ENCODE results near the gene SLC19A1. TPM values are rescaled to one million over a fixed set of nuclear protein-coding genes. Genes with fewer than 3 reads are reported as not detected.

SLC19A1 gene
- total RNA-seq, 1 donor from 2014 or later, result 21.7 TPM

DNA sequence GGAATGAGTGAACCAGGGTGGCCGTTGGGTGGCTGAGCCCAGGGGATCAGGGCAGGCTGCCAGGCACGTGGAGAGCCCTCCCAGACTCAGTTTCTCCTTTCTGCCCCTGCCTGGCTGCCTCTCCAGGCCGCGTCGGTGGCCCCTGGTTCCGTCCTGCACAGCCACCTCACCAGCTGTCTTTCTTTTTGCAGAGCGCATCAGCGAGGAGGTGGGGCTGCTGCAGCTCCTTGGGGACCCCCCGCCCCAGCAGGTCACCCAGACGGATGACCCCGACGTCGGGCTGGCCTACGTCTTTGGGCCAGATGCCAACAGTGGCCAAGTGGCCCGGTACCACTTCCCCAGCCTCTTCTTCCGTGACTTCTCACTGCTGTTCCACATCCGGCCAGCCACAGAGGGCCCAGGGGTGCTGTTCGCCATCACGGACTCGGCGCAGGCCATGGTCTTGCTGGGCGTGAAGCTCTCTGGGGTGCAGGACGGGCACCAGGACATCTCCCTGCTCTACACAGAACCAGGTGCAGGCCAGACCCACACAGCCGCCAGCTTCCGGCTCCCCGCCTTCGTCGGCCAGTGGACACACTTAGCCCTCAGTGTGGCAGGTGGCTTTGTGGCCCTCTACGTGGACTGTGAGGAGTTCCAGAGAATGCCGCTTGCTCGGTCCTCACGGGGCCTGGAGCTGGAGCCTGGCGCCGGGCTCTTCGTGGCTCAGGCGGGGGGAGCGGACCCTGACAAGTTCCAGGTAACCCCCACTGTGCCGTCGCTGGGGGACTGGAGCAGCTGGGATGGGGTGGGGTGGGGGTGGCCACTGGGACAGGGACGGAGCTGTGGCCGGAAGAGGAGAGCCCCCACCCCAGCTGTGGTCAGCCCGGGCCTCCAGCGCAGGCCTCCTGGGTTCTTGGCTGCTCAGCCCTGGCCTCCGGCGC is 73.9 kb downstream of the SLC19A1 start:
- Histone ChIP-seq H3K4me3 (ENCODE audit: low read depth, low read length) (no peak overlapping the region), H3K27me3 (ENCODE audit: control insufficient read depth, insufficient read depth, low read length) (no peaks in the 10 kb centered on the region), H3K36me3 (ENCODE audit: control insufficient read depth, insufficient read depth, low read length) (peaks cover 3% of the 10 kb centered on the region)
- TF ChIP-seq, protein P1, sequence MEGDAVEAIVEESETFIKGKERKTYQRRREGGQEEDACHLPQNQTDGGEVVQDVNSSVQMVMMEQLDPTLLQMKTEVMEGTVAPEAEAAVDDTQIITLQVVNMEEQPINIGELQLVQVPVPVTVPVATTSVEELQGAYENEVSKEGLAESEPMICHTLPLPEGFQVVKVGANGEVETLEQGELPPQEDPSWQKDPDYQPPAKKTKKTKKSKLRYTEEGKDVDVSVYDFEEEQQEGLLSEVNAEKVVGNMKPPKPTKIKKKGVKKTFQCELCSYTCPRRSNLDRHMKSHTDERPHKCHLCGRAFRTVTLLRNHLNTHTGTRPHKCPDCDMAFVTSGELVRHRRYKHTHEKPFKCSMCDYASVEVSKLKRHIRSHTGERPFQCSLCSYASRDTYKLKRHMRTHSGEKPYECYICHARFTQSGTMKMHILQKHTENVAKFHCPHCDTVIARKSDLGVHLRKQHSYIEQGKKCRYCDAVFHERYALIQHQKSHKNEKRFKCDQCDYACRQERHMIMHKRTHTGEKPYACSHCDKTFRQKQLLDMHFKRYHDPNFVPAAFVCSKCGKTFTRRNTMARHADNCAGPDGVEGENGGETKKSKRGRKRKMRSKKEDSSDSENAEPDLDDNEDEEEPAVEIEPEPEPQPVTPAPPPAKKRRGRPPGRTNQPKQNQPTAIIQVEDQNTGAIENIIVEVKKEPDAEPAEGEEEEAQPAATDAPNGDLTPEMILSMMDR (IDR thresholded peaks at IDR 0.05; ENCODE audit: insufficient read depth, low read length, poor library complexity, severe bottlenecking), result no peak
- no peak for DNase-seq (ENCODE audit: low read depth)

- no peak overlapping the region for H3K4me3 ChIP-seq (ENCODE audit: low read depth, low read length)
- peaks cover 3% of the 10 kb centered on the region for H3K36me3 ChIP-seq (ENCODE audit: control insufficient read depth, insufficient read depth, low read length)
- no peak for DNase-seq (ENCODE audit: low read depth)
- H3K27me3 ChIP-seq (ENCODE audit: control insufficient read depth, insufficient read depth, low read length), result no peaks in the 10 kb centered on the region
- TF ChIP-seq, protein P1 (IDR thresholded peaks at IDR 0.05; ENCODE audit: insufficient read depth, low read length, poor library complexity, severe bottlenecking), result no peak
These were observed 74.9 kb downstream of the SLC19A1 start for GRCh38 chr21:45467221-45467779.

DNA sequence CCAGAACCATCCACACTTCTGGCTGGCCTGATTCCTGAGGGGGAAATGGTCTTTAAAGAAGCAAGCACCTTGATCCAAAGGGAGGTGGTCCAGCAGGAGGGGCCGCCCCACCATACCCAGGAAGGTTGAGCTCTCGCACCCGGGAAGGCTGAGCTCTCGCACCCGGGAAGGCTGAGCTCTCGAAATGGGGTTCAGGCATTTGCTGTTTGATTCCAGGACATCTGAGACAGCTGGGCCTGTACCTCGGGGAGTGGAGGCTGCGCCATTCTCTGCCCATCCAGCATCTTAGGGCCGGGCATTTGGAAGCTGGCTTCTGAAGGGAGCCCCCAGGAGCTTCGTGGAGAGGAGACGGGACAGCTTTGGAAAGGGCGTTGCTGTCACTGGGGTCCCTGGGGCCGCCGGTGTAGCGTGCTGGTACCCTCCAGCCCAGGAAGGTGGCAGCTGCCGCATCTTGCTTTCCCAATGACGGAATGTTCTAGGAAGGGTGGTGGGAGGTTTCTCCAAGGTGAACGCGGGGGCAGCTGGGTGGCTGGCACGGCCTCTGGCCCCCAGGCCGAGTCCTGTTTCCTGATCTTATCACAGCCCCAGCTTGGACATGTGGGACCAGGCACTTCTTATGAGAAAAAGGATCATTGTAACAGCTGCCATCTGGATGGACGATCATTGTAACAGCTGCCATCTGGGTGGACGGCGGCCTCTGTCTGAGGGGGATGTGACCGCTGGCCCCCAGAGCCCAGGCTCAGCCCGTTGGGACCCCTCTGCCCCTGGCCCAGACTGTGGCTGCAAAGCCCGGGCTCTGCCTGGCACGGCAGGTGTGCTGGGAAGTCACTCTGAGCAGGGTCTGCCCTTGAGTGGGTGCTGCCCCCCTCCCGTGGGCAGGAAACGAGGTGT is 75.7 kb downstream of the SLC19A1 start:
- H3K27me3 ChIP-seq (ENCODE audit: control insufficient read depth, insufficient read depth, low read length), result no peaks in the 10 kb centered on the region
- H3K36me3 ChIP-seq (ENCODE audit: control insufficient read depth, insufficient read depth, low read length), result peaks cover 3% of the 10 kb centered on the region
- TF ChIP-seq, protein P1 (IDR thresholded peaks at IDR 0.05; ENCODE audit: insufficient read depth, low read length, poor library complexity, severe bottlenecking), result no peak
- no peak overlapping the region for H3K4me3 ChIP-seq (ENCODE audit: low read depth, low read length)
- DNase-seq (ENCODE audit: low read depth), result no peak

GRCh38 chr21:45465611-45466329 is 76.5 kb downstream of the SLC19A1 start:
- TF ChIP-seq, protein P1 (IDR thresholded peaks at IDR 0.05; ENCODE audit: insufficient read depth, low read length, poor library complexity, severe bottlenecking), result no peak
- H3K27me3 ChIP-seq (ENCODE audit: control insufficient read depth, insufficient read depth, low read length), result no peaks in the 10 kb centered on the region
- H3K4me3 ChIP-seq (ENCODE audit: low read depth, low read length), result no peak overlapping the region
- DNase-seq (ENCODE audit: low read depth), result no peak
- peaks cover 3% of the 10 kb centered on the region for H3K36me3 ChIP-seq (ENCODE audit: control insufficient read depth, insufficient read depth, low read length)

GRCh38 chr21:45465105-45465504 is 77.1 kb downstream of the SLC19A1 start:
- DNase-seq (ENCODE audit: low read depth), result no peak
- H3K4me3 ChIP-seq (ENCODE audit: low read depth, low read length), result no peak overlapping the region
- TF ChIP-seq, protein P1 (IDR thresholded peaks at IDR 0.05; ENCODE audit: insufficient read depth, low read length, poor library complexity, severe bottlenecking), result no peak

More at GRCh38 chr21:45465105-45465504, 77.1 kb downstream of the SLC19A1 start:
- Histone ChIP-seq H3K36me3 (ENCODE audit: control insufficient read depth, insufficient read depth, low read length) (peaks cover 5% of the 10 kb centered on the region), H3K27me3 (ENCODE audit: control insufficient read depth, insufficient read depth, low read length) (no peaks in the 10 kb centered on the region)

Data from kidney epithelial cell (primary cell).